ENCODE measurements around the gene PSMA5. TPM values are rescaled to one million over a fixed set of nuclear protein-coding genes. Genes with fewer than 3 reads are reported as not detected.
A peak's percentile ranks its signal among the peaks of the same experiment; 100 is the strongest.

PSMA5 gene
- total RNA-seq, 6 donors from 2014 or later: 15.2 to 69.5 (median 29.8) TPM

DNA sequence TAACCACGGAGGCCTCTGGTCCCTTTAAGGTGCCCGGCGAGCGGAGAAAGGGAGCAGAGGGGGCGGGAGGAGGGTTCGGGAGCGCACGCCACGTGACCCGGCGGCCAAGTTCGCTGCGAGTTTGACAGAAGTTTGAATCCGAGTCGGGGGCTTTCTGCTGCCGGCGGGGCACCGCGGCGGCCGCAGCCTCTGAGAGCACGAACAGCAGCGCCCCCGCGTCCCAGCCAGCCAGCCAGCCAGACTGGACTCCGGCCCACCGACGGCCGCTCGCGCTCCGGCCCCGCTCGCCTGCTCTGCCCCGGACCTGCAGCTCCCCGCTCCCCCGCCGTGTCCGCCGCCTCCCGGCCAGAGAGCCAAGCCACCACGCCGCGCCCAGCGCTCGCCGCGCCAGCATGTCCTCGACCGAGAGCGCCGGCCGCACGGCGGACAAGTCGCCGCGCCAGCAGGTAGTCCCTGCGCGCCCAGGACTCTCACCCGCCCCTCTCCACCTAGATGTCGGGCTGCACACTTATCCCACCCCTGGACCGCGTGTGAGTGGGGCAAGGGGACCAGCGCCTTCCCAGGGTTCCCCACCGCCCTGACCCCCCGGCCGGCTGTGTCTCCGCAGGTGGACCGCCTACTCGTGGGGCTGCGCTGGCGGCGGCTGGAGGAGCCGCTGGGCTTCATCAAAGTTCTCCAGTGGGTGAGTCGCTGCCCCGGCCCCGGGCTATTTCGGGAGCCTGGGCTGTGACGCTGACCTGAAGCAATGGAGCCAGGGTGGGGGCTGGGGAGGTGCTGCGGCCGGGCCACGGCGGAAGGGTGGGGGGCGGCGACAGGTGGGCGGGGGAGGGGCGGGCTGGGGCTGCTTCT lies 40.4 kb upstream of the PSMA5 start, which contains the start of gene SYPL2:
Gene SYPL2 (plus strand): TSS at position 95 of the 849 bp plus-strand sequence. CDS start 298 bp downstream, at position 393.
- ATAC-seq (ENCODE audit: low FRiP score in 2 of 2): peak; percentile 77 to 90
- DNase-seq: peak; percentile 32 to 90
- TF ChIP-seq, protein P1, sequence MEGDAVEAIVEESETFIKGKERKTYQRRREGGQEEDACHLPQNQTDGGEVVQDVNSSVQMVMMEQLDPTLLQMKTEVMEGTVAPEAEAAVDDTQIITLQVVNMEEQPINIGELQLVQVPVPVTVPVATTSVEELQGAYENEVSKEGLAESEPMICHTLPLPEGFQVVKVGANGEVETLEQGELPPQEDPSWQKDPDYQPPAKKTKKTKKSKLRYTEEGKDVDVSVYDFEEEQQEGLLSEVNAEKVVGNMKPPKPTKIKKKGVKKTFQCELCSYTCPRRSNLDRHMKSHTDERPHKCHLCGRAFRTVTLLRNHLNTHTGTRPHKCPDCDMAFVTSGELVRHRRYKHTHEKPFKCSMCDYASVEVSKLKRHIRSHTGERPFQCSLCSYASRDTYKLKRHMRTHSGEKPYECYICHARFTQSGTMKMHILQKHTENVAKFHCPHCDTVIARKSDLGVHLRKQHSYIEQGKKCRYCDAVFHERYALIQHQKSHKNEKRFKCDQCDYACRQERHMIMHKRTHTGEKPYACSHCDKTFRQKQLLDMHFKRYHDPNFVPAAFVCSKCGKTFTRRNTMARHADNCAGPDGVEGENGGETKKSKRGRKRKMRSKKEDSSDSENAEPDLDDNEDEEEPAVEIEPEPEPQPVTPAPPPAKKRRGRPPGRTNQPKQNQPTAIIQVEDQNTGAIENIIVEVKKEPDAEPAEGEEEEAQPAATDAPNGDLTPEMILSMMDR (IDR thresholded peaks at IDR 0.05): peak in 1 of 6 experiments; percentile 24
- TF ChIP-seq POLR2AphosphoS5 (IDR thresholded peaks at IDR 0.05): no peak
- Histone ChIP-seq H3K4me1 (peaks cover 11 to 14% (median 12%) of the 10 kb centered on the region in 4 donors), H3K4me3 (peak within 1 kb of the TSS; percentile 47 to 79 (median 62)), H3K9me3 (no peaks in the 10 kb centered on the region), H3K27ac (peak within 1 kb of the TSS in 1 of 4 donors; percentile 60), H3K36me3 (no peaks in the 10 kb centered on the region), H3K27me3 (peaks cover 0 to 25% (median 12%) of the 10 kb centered on the region in 4 donors)
- WGBS, 2 donors: 1 to 2% methylated on average over 41 to 70 of the region's 88 CpGs

DNA sequence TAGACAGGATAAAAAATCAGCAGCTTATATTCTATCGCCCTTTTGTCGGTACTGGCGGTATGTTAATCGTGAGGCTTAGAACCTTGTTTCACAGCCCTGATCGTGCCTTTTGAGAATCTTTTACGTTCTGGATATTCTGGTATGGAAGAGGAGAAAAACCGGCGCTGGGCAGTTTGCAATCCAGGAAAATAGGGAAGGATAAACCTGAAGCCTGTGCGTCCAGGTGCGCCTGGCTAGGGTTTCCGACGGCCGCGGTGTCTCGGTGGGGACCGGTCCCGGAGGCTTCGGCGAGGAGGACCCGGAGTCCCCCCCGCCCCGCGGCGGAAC lies 39.8 kb upstream of the PSMA5 start:
- Histone ChIP-seq H3K27me3 (peaks cover 0 to 25% (median 12%) of the 10 kb centered on the region in 4 donors), H3K4me3 (peak overlapping the region; percentile 47 to 79 (median 62)), H3K27ac (peak overlapping the region in 1 of 4 donors; percentile 60), H3K36me3 (no peaks in the 10 kb centered on the region), H3K9me3 (no peaks in the 10 kb centered on the region), H3K4me1 (peaks cover 11 to 14% (median 12%) of the 10 kb centered on the region in 4 donors)
- TF ChIP-seq POLR2A (IDR thresholded peaks at IDR 0.05): no peak
- TF ChIP-seq POLR2AphosphoS5 (IDR thresholded peaks at IDR 0.05): no peak
- no peak for TF ChIP-seq EP300 (IDR thresholded peaks at IDR 0.05)
- TF ChIP-seq, protein P1 (IDR thresholded peaks at IDR 0.05): no peak
- no peak for DNase-seq
- ATAC-seq (ENCODE audit: low FRiP score in 2 of 2): no peak
- WGBS, 2 donors: 7 to 12% methylated on average over 16 to 17 of the region's 24 CpGs

DNA sequence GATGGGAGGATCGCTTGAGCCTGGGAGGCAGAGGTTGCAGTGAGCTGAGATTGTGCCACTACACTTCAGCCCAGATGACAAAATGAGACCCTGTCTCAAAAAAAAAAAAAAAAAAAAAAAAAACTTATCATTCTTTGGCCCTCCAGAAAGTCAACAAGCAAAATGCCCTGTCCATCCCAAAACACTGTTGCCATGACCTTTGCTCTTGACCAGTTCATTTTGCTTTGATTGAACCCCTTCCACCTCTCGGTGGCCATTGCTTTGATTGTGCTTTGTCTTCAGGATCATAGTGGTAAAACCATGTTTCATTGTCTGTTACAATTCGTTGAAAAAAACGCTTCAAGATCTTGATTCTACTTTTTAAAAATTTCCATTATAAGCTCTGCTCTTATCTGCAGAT lies 31.6 kb upstream of the PSMA5 start:
- WGBS, 2 donors: 86 to 87% methylated on average over 4 of the region's 4 CpGs
- no peak for DNase-seq
- H3K27ac ChIP-seq: no peak overlapping the region
- no peaks in the 10 kb centered on the region for H3K27me3 ChIP-seq
- no peak overlapping the region for H3K4me3 ChIP-seq
- no peak for ATAC-seq (ENCODE audit: low FRiP score in 2 of 2)
- peaks cover 0 to 10% (median 0%) of the 10 kb centered on the region in 4 donors for H3K9me3 ChIP-seq
- TF ChIP-seq EP300 (IDR thresholded peaks at IDR 0.05): no peak
- TF ChIP-seq POLR2AphosphoS5 (IDR thresholded peaks at IDR 0.05): no peak
- TF ChIP-seq, protein P1 (IDR thresholded peaks at IDR 0.05): no peak
- TF ChIP-seq POLR2A (IDR thresholded peaks at IDR 0.05): no peak
- no peaks in the 10 kb centered on the region for H3K4me1 ChIP-seq
- no peaks in the 10 kb centered on the region for H3K36me3 ChIP-seq

DNA sequence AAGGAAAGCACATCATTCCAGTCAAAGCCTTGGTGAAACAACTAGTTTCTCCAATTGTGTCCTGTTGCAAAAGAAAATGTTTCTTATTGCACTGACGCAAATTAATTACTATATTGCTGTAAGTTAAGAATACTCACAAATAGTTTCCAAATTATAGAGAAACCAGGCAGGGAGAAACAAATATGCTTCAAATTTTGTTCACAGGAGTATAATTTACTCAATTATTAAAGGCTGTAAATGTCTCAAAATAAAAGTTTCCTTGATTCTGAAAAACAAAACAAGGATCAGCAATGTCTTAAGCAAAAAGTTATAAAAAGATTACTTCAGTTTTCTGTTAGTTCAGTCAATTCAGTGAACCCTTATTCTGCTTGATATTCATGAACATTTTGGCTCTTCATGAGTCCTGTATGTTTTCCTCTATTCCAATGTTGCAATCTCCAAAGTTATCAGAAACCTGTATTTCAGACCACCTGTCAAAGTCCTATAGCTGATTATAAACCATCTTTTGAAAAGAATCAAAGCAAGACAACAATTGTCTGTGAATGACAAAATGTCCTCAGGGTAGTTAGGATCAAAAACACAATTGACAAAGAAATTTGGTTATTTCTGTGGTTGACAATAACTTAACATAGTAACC lies 28.4 kb upstream of the PSMA5 start:
- WGBS, 2 donors: 98% methylated on average over 1 of the region's 1 CpG
- ATAC-seq (ENCODE audit: low FRiP score in 2 of 2): no peak
- Histone ChIP-seq H3K27ac (no peak overlapping the region), H3K9me3 (peaks cover 0 to 10% (median 0%) of the 10 kb centered on the region in 4 donors), H3K27me3 (no peaks in the 10 kb centered on the region), H3K4me1 (no peaks in the 10 kb centered on the region), H3K36me3 (no peaks in the 10 kb centered on the region), H3K4me3 (no peak overlapping the region)
- TF ChIP-seq, protein P1 (IDR thresholded peaks at IDR 0.05): no peak
- TF ChIP-seq POLR2A (IDR thresholded peaks at IDR 0.05): no peak
- no peak for TF ChIP-seq POLR2AphosphoS5 (IDR thresholded peaks at IDR 0.05)
- no peak for TF ChIP-seq EP300 (IDR thresholded peaks at IDR 0.05)
- no peak for DNase-seq

Measured in upper lobe of left lung (tissue), 6 donors.